K562 (cell line): Measurements from ENCODE around the gene HOXA10. TPM values are rescaled to one million over a fixed set of nuclear protein-coding genes. Genes with fewer than 3 reads are reported as not detected.

Experiments
- ATAC-seq: fragments of 200-7000 bp; cut with Tn5 transposase; 3 replicates; pipeline ENCODE4 v1.9.1; 2020; ENCODE audit warnings: moderate library complexity
- BruUV-seq: library from RNA; stranded (reverse); fragments of 400-500 nt; replicated peaks from 2 replicates; lab custom pipeline; 2021; lab: Mats Ljungman, UMichigan
- CTCF ChIA-PET: fragments of 300-600 bp; formaldehyde crosslinking; extraction: SDS; loops from one replicate; lab custom pipeline; 2021; ENCODE audit warnings: low intra/inter-chr PET ratio; lab: Yijun Ruan, JAX
- POLR2A ChIA-PET: fragments of 300-600, 350-650 bp; sonication (Branson Sonifier 250); formaldehyde crosslinking; extraction: SDS; loops from one replicate; lab custom pipeline; 2021; ENCODE audit warnings: antibody characterized with exemption, inconsistent platforms; lab: Yijun Ruan, JAX
- DNase-seq, 4 experiments: peaks; one replicate each; pipeline versions ENCODE4 v3.0.0 to v3.0.0-alpha.2; 2011 to 2018; ENCODE audit warnings: low spot score in 3 of 4, mixed read lengths in 3 of 4; ENCODE audit errors: extremely low read depth in 1 of 4
- FAIRE-seq: peaks from 2 replicates; lab custom pipeline; 2011; peaks lifted over from hg19 to GRCh38; lab: Jason Lieb, UNC
- H2AFZ ChIP-seq: 2 replicates; pipeline ENCODE4 v1.6.0; 2011; ENCODE audit warnings: low read depth, low read length, control low read depth, inconsistent platforms
- H3K27ac ChIP-seq: fragments of 200-600 bp; 3 replicates; pipeline ENCODE4 v1.8.0; 2011; ENCODE audit warnings: low read depth, mild to moderate bottlenecking, control low read depth, inconsistent platforms, low read length, moderate library complexity, mixed read lengths; ENCODE audit errors: extremely low read depth
- H3K27me3 ChIP-seq, 2 experiments: fragments of 300-600 bp in 1 of 2; 2 replicates in 1 of 2; 3 replicates in 1 of 2; pipeline versions ENCODE4 v1.6.0 to v1.8.0; 2011; ENCODE audit warnings: inconsistent platforms in 2 of 2, low read length in 2 of 2, mild to moderate bottlenecking in 1 of 2, mixed read lengths in 1 of 2, moderate library complexity in 1 of 2; ENCODE audit not compliant: control insufficient read depth in 2 of 2, insufficient read depth in 2 of 2
- H3K36me3 ChIP-seq: fragments of 300-600 bp; 3 replicates; pipeline ENCODE4 v1.8.0; 2011; ENCODE audit warnings: mild to moderate bottlenecking, low read length, inconsistent platforms; ENCODE audit not compliant: control insufficient read depth, insufficient read depth
- H3K4me1 ChIP-seq, 2 experiments: fragments of 200-600 bp in 1 of 2; replicated peaks in 1 of 2; 2 replicates in 1 of 2; 3 replicates in 1 of 2; pipeline versions ENCODE4 v1.5.1 to v1.8.0; 2011; ENCODE audit warnings: inconsistent platforms in 2 of 2, low read length in 2 of 2, mild to moderate bottlenecking in 1 of 2, mixed read lengths in 1 of 2, moderate library complexity in 1 of 2; ENCODE audit not compliant: control insufficient read depth in 2 of 2, insufficient read depth in 2 of 2
- H3K4me2 ChIP-seq: 2 replicates; pipeline ENCODE4 v1.6.1; 2011; ENCODE audit warnings: low read length, control low read depth, inconsistent platforms, mixed read lengths; ENCODE audit not compliant: insufficient read depth
- H3K4me3 ChIP-seq: fragments of 200-600 bp; sonication (generic), shearing (Covaris generic); 2 replicates; pipeline ENCODE4 v1.5.1; 2016; ENCODE audit warnings: control low read depth, inconsistent platforms
- H3K79me2 ChIP-seq: fragments of 200-600 bp; 3 replicates; pipeline ENCODE4 v1.8.0; 2011; ENCODE audit warnings: low read length, inconsistent platforms; ENCODE audit not compliant: control insufficient read depth, insufficient read depth
- H3K9ac ChIP-seq, 2 experiments: 2 replicates each; pipeline versions ENCODE4 v1.6.0 to v1.6.1; 2011; ENCODE audit warnings: low read depth in 2 of 2, low read length in 2 of 2, control low read depth in 1 of 2, inconsistent platforms in 1 of 2, mild to moderate bottlenecking in 1 of 2, mixed read lengths in 1 of 2; ENCODE audit not compliant: insufficient read depth in 1 of 2
- H3K9me1 ChIP-seq: one replicate; pipeline ENCODE4 v1.6.0; 2011; ENCODE audit warnings: inconsistent platforms, mild to moderate bottlenecking, low read length, moderate library complexity; ENCODE audit not compliant: control insufficient read depth, insufficient read depth
- H3K9me3 ChIP-seq: replicated peaks from 2 replicates; pipeline ENCODE4 v1.5.1; 2011; ENCODE audit warnings: low read depth, low read length, inconsistent platforms; ENCODE audit not compliant: control insufficient read depth, insufficient read depth
- H4K20me1 ChIP-seq: replicated peaks from 2 replicates; pipeline ENCODE4 v1.6.1; 2011; ENCODE audit warnings: low read length, inconsistent platforms, mixed read lengths; ENCODE audit not compliant: control insufficient read depth, insufficient read depth
- CBX8 ChIP-seq: fragments of 200-600 bp; sonication (generic); IDR thresholded peaks from 2 replicates; pipeline ENCODE4 v1.6.1; 2012; ENCODE audit warnings: borderline replicate concordance, mixed run types, low read depth, mild to moderate bottlenecking, moderate library complexity, mixed read lengths, low read length, control low read depth, inconsistent platforms; ENCODE audit not compliant: poor library complexity, severe bottlenecking; ENCODE audit errors: extremely low read depth
- DMBX1 ChIP-seq: fragments of 250-450 bp; sonication (Bioruptor Pico); IDR thresholded peaks from 2 replicates; pipeline ENCODE4 v1.8.0; 2022; ENCODE audit warnings: inconsistent platforms, mild to moderate bottlenecking, moderate library complexity, borderline replicate concordance
- ERF ChIP-seq: fragments of 450-650 bp; formaldehyde crosslinking; IDR thresholded peaks from 2 replicates; pipeline ENCODE4 v1.4.0; 2020; ENCODE audit warnings: mild to moderate bottlenecking, mixed read lengths
- GABPB2 ChIP-seq: fragments of 250-450 bp; sonication (Bioruptor Pico); conservative IDR thresholded peaks from 2 replicates; pipeline ENCODE4 v1.5.1; 2021; ENCODE audit warnings: mild to moderate bottlenecking
- HNRNPL ChIP-seq: fragments of 200-400 bp; formaldehyde crosslinking; IDR thresholded peaks from 2 replicates; pipeline ENCODE4 v1.6.1; 2017; ENCODE audit warnings: low read depth, mild to moderate bottlenecking, low read length
- KLF13 ChIP-seq: fragments of 450-650 bp; IDR thresholded peaks from 2 replicates; pipeline ENCODE4 v1.6.1; 2016; ENCODE audit warnings: missing genetic modification characterization, low read depth, mild to moderate bottlenecking, missing compliant biosample characterization, moderate library complexity, borderline replicate concordance
- NCOA4 ChIP-seq: fragments of 450-650 bp; IDR thresholded peaks from 2 replicates; pipeline ENCODE4 v1.6.1; 2018; ENCODE audit warnings: mild to moderate bottlenecking; ENCODE audit not compliant: partially characterized antibody
- PHB ChIP-seq: fragments of 250-450 bp; sonication (Bioruptor Pico); IDR thresholded peaks from 2 replicates; pipeline ENCODE4 v1.5.0; 2021
- RBM25 ChIP-seq: fragments of 200-400 bp; formaldehyde crosslinking; IDR thresholded peaks from 2 replicates; pipeline ENCODE4 v1.6.1; 2018; ENCODE audit warnings: low read length, low read depth, moderate library complexity; ENCODE audit not compliant: severe bottlenecking
- YY1 ChIP-seq, 3 experiments: IDR thresholded peaks; 2 replicates each; pipeline ENCODE4 v1.6.1; 2011; ENCODE audit warnings: low read length in 2 of 3, mild to moderate bottlenecking in 2 of 3, moderate library complexity in 2 of 3, borderline replicate concordance in 1 of 3, control low read depth in 1 of 3, low read depth in 1 of 3; ENCODE audit not compliant: insufficient read depth in 3 of 3, insufficient replicate concordance in 2 of 3, control insufficient read depth in 1 of 3, insufficient read length in 1 of 3; ENCODE audit errors: extremely low read depth in 1 of 3
- ZKSCAN1 ChIP-seq: fragments of 150-350 bp; IDR thresholded peaks from 2 replicates; pipeline ENCODE4 v1.6.1; 2016; ENCODE audit warnings: low read depth, low read length
- ZNF668 ChIP-seq: fragments of 250-450 bp; sonication (Bioruptor Pico); IDR thresholded peaks from 2 replicates; pipeline ENCODE4 v1.8.0; 2022; ENCODE audit warnings: mild to moderate bottlenecking, inconsistent platforms
- WGBS: fragments of 100-300 bp; shearing (Covaris generic); methylation state at CpG from one replicate; pipeline ENCODE4 v1.1.6; 2016; ENCODE audit warnings: low coverage, mixed read lengths; ENCODE audit not compliant: insufficient coverage; ENCODE audit errors: missing lambda C conversion rate; 5-methylcytosine and 5-hydroxymethylcytosine counted together
- in situ Hi-C: fragments of 300-500 bp; cut with MboI; formaldehyde crosslinking; loops from 4 replicates; pipeline ENCODE4 v1.15.0; 2018; ENCODE audit warnings: inconsistent platforms, mixed read lengths
- intact Hi-C: fragments of 100-400 bp; cut with micrococcal nuclease; formaldehyde crosslinking; loops from 2 replicates; pipeline ENCODE4 v1.14.2; 2022
- polyA plus RNA-seq, 8 experiments: library from polyadenylated mRNA; depleted of rRNA in 4 of 8; stranded (reverse) in 5 of 8; unstranded in 3 of 8; fragments of >200 nt; fragmentation: Nextera tagmentation in 2 of 8; fragmentation: Illumina TruSeq in 1 of 8; extraction: Ambion mirVana in 2 of 8; extraction: Trizol in 1 of 8; gene quantifications; 2 replicates each; pipeline versions ENCODE4 v1.2.1 to v1.2.3, GENCODE V29; 2011 to 2014; ENCODE audit warnings: inconsistent platforms in 1 of 8, missing spikeins in 1 of 8
- total RNA-seq, 7 experiments: library from RNA; depleted of rRNA in 6 of 7; stranded (reverse); fragments of >200 nt in 6 of 7; fragmentation: Illumina TruSeq in 2 of 7; extraction: Trizol in 2 of 7; gene quantifications; 2 replicates each; pipeline versions ENCODE4 v1.2.1 to v1.2.3, GENCODE V29; 2011 to 2021; ENCODE audit warnings: low replicate concordance in 1 of 7

Gene HOXA10
- total and polyA plus RNA-seq, 9 of the 15 experiments (the other 6 are each of a cell fraction or from before 2014, with no cell fraction given), result not detected

DNA sequence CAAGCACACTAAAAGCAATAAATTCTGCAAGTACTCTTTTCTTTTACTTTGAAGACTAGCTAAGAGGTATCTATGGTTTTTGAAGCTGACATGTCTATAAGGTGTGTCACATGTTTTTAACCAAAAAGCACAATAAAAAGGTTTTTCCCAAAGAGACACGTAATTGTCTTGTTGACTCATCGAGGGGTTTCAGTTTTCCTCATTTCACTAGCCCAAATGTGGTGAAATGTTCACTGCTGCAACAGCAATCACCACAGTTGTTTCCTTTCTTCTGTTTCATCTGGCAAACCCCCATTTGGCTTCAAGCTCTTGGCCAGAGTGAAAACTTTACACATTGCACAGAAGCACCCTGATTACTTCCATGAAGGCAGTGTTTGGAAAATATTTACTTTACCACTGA is 39.7 kb downstream of the HOXA10 start:
- peak; percentile 17 for TF ChIP-seq CBX8
- TF ChIP-seq YY1 (IDR thresholded peaks at IDR 0.05; ENCODE audit: borderline replicate concordance in 1 of 3, control insufficient read depth in 1 of 3, extremely low read depth in 1 of 3, insufficient read depth in 3 of 3, insufficient read length in 1 of 3, insufficient replicate concordance in 2 of 3, low read depth in 1 of 3, low read length in 2 of 3), result no peak
- Histone ChIP-seq H3K4me3 (no peak overlapping the region), H3K9me3 (no peaks in the 10 kb centered on the region), H4K20me1 (no peaks in the 10 kb centered on the region), H3K4me1 (peaks cover 2 to 7% of the 10 kb centered on the region in 2 experiments; a peak in 2 of 5 replicates), H3K9me1 (no peaks in the 10 kb centered on the region), H3K9ac (no peak overlapping the region), H3K27ac (no peak overlapping the region), H2AFZ (no peak overlapping the region), H3K4me2 (no peak overlapping the region), H3K36me3 (no peaks in the 10 kb centered on the region), H3K27me3 (peaks cover 30 to 33% of the 10 kb centered on the region in 2 experiments), H3K79me2 (no peaks in the 10 kb centered on the region)
- FAIRE-seq (no peak), ATAC-seq (no peak), DNase-seq (no peak)
- 0% methylated on average over 2 of the region's 2 CpGs for WGBS
- in situ Hi-C loops (no loop called here), intact Hi-C loops (no loop called here)
- ChIA-PET CTCF (no interaction called here), POLR2A (interaction anchor here (0.5 kb wide), 1 partner anchor 35 kb away, joined by 3 read pairs; no protein-coding TSS in a partner anchor)
- BruUV-seq, result no TSS peak

DNA sequence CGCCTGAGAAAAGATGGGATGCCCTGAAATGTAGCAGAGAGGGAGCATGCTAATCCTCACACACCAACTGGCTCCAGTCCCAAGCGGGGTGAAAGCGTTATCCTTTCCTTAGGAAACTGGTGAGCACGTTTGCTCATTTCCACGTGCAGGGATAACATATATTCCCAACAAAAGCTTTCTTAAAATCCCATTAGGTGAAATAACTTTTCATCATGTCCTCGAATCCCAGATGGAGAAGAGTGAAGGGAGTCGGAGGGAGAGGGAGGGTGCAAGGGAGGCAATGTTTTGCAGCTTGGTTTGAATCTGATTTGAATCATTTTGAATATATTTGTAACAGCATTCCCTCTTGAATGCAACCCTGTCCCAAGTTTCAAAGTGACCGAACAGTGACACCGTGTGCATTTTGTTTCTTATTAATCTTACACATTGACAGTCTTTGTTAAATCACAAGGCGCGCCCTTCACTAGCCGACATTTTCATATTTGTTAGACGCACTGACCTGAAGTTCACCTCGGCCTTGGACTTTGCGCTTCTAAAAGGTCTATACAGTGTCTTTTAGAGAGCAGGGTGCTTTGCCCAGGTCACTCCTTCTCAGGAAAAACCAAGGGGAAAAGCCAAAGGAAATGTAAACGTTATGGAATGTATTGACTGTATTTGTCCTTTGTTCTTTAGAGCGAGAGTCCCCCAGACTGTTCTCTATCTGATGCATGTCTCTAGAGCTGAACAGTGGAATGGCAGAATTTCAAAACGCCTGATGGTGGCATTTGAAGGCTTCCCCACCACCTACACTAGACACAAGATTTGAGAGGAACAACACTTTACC is 40.5 kb downstream of the HOXA10 start:
- no peaks in the 10 kb centered on the region for H4K20me1 ChIP-seq
- no peaks in the 10 kb centered on the region for H3K79me2 ChIP-seq
- no peak overlapping the region for H3K27ac ChIP-seq
- intact Hi-C loops (no loop called here), in situ Hi-C loops (no loop called here)
- no peak for FAIRE-seq
- H3K4me2 ChIP-seq, result no peak overlapping the region
- DNase-seq, result no peak
- CTCF ChIA-PET, result no interaction called here
- no peak overlapping the region for H3K4me3 ChIP-seq
- no peaks in the 10 kb centered on the region for H3K36me3 ChIP-seq
- 4% methylated on average over 18 of the region's 18 CpGs for WGBS
- no TSS peak for BruUV-seq
- POLR2A ChIA-PET, result no interaction called here
- no peak overlapping the region for H3K9ac ChIP-seq
- no peaks in the 10 kb centered on the region for H3K9me3 ChIP-seq
- ATAC-seq, result no peak
- TF ChIP-seq NCOA4 (no peak), PHB (CRISPR knock-in tag) (no peak), ERF (no peak), RBM25 (no peak), KLF13 (no peak), HNRNPL (no peak), ZNF668 (CRISPR knock-in tag) (no peak), ZKSCAN1 (no peak), DMBX1 (CRISPR knock-in tag) (no peak), GABPB2 (no peak)
- peaks cover 0 to 7% of the 10 kb centered on the region in 2 experiments; a peak in 1 of 5 replicates for H3K4me1 ChIP-seq
- no peak overlapping the region for H2AFZ ChIP-seq
- no peaks in the 10 kb centered on the region for H3K9me1 ChIP-seq
- peaks cover 26 to 33% of the 10 kb centered on the region in 2 experiments for H3K27me3 ChIP-seq
